ENCODE results near the gene P2RX2. TPM values are rescaled to one million over a fixed set of nuclear protein-coding genes. Genes with fewer than 3 reads are reported as not detected.

P2RX2 gene
- total RNA-seq, 2 donors from 2014 or later = not detected

- Histone ChIP-seq H3K27ac (no peak overlapping the region), H3K4me1 (ENCODE audit: control insufficient read depth in 1 of 2, low read depth in 2 of 2) (peaks cover 0 to 5% of the 10 kb centered on the region in 2 donors), H3K27me3 (replicated peaks; ENCODE audit: insufficient read depth) (no peaks in the 10 kb centered on the region), H3K9me3 (no peaks in the 10 kb centered on the region), H3K36me3 (no peaks in the 10 kb centered on the region), H3K4me3 (no peak overlapping the region)
- TF ChIP-seq, protein P1, sequence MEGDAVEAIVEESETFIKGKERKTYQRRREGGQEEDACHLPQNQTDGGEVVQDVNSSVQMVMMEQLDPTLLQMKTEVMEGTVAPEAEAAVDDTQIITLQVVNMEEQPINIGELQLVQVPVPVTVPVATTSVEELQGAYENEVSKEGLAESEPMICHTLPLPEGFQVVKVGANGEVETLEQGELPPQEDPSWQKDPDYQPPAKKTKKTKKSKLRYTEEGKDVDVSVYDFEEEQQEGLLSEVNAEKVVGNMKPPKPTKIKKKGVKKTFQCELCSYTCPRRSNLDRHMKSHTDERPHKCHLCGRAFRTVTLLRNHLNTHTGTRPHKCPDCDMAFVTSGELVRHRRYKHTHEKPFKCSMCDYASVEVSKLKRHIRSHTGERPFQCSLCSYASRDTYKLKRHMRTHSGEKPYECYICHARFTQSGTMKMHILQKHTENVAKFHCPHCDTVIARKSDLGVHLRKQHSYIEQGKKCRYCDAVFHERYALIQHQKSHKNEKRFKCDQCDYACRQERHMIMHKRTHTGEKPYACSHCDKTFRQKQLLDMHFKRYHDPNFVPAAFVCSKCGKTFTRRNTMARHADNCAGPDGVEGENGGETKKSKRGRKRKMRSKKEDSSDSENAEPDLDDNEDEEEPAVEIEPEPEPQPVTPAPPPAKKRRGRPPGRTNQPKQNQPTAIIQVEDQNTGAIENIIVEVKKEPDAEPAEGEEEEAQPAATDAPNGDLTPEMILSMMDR (IDR thresholded peaks at IDR 0.05) = no peak
- DNase-seq (ENCODE audit: low spot score) (no peak), ATAC-seq (ENCODE audit: insufficient number of reproducible peaks, low FRiP score, low read depth) (no peak)
Measured at GRCh38 chr12:132593071-132593470, 25.5 kb upstream of the P2RX2 start.

DNA sequence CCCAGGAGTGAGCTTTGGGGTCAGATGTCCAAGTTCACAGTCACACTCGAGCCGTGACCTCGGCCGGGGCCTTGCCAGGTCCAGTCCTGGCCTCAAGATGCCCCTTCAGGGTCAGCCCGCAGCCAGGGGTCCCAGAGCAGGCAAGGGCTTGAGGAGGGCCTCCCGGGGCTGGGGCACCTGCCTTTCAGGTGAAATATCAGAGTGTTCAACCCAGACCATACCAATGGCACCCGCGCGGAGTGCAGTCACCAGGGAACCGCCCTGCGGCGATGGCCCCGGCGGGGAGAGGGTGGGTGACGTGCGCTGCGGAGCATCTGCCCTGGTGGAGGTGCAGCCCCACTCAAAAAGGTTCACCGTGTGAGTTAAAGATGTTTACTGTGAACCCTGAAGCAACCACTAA lies 25.1 kb upstream of the P2RX2 start:
- no peak overlapping the region for H3K27ac ChIP-seq
- no peak for ATAC-seq (ENCODE audit: insufficient number of reproducible peaks, low FRiP score, low read depth)
- no peaks in the 10 kb centered on the region for H3K27me3 ChIP-seq (replicated peaks; ENCODE audit: insufficient read depth)
- H3K36me3 ChIP-seq = no peaks in the 10 kb centered on the region
- H3K4me3 ChIP-seq = no peak overlapping the region
- no peak for DNase-seq (ENCODE audit: low spot score)
- no peaks in the 10 kb centered on the region for H3K9me3 ChIP-seq
- TF ChIP-seq, protein P1 (IDR thresholded peaks at IDR 0.05) = no peak
- peaks cover 0 to 5% of the 10 kb centered on the region in 2 donors for H3K4me1 ChIP-seq (ENCODE audit: control insufficient read depth in 1 of 2, low read depth in 2 of 2)

DNA sequence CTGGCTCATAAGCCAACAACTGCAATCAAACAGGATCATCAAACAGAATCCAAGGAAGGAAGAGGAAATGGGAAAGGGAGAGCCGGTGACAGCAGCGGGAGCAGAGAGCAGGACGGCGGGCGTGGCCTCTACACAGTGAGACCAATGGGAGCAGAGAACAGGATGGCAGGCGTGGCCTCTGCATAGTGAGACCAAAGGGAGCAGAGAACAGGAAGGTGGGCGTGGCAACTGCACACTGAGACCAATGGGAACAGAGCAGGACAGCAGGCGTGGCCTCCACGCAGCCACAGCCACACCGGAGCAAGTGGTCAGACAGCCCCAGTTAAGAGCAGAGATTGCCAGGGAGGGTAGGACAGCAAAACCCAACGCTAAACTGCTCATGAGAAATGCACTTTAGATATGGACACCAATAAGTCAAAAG lies 24.6 kb upstream of the P2RX2 start:
- TF ChIP-seq, protein P1 (IDR thresholded peaks at IDR 0.05) = no peak
- H3K4me3 ChIP-seq = no peak overlapping the region
- H3K4me1 ChIP-seq (ENCODE audit: control insufficient read depth in 1 of 2, low read depth in 2 of 2) = peaks cover 0 to 5% of the 10 kb centered on the region in 2 donors
- H3K9me3 ChIP-seq = no peaks in the 10 kb centered on the region
- peak; percentile 34 for DNase-seq (ENCODE audit: low spot score)
- H3K27ac ChIP-seq = no peak overlapping the region
- H3K27me3 ChIP-seq (replicated peaks; ENCODE audit: insufficient read depth) = no peaks in the 10 kb centered on the region
- H3K36me3 ChIP-seq = no peaks in the 10 kb centered on the region
- no peak for ATAC-seq (ENCODE audit: insufficient number of reproducible peaks, low FRiP score, low read depth)

DNA sequence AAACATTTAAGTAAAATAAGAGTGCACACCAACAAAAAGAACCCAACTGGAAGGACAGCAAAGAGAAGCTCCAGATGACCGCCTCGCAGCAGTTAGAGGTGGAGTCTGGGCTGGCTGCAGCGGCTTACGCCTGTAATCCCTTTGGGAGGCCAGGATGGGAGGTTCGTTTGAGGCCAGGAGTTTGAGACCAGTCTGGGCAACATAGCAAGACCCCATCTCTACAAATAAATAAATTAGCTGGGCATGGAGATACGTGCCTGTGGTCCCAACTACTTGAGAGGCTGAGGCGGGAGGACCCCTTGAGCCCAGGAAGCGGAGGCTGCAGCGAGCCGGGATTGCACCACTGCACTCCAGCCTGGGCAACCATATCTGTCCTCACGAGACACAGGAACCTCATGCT lies 23.4 kb upstream of the P2RX2 start:
- H3K4me3 ChIP-seq = no peak overlapping the region
- no peaks in the 10 kb centered on the region for H3K9me3 ChIP-seq
- no peaks in the 10 kb centered on the region for H3K36me3 ChIP-seq
- no peak for ATAC-seq (ENCODE audit: insufficient number of reproducible peaks, low FRiP score, low read depth)
- DNase-seq (ENCODE audit: low spot score) = no peak
- TF ChIP-seq, protein P1 (IDR thresholded peaks at IDR 0.05) = no peak
- no peaks in the 10 kb centered on the region for H3K27me3 ChIP-seq (replicated peaks; ENCODE audit: insufficient read depth)
- H3K4me1 ChIP-seq (ENCODE audit: control insufficient read depth in 1 of 2, low read depth in 2 of 2) = peaks cover 0 to 8% of the 10 kb centered on the region in 2 donors
- no peak overlapping the region for H3K27ac ChIP-seq

DNA sequence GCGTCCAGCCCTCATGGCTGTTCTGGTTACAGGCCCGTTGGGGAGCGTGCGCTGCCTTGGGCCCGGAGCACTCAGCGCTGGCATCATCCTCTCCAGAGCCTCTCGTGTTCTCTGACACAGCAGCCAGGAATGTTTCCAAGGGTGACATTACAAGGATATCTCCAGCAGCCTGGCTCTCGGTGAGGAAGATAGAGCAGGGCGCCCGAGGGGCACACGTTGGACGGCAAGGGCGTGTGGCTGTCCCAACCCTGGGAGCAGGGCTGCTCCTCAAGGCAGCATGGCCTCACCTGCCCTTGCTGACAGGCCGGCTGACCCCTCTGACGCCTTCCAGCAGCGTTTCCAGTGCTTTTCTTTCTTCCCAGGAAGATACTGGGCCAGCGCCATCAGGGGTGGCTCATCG lies 22.6 kb upstream of the P2RX2 start:
- no peaks in the 10 kb centered on the region for H3K36me3 ChIP-seq
- no peak for ATAC-seq (ENCODE audit: insufficient number of reproducible peaks, low FRiP score, low read depth)
- H3K4me1 ChIP-seq (ENCODE audit: control insufficient read depth in 1 of 2, low read depth in 2 of 2) = peaks cover 0 to 14% of the 10 kb centered on the region in 2 donors
- TF ChIP-seq, protein P1 (IDR thresholded peaks at IDR 0.05) = no peak
- H3K27me3 ChIP-seq (replicated peaks; ENCODE audit: insufficient read depth) = no peaks in the 10 kb centered on the region
- H3K27ac ChIP-seq = no peak overlapping the region
- no peaks in the 10 kb centered on the region for H3K9me3 ChIP-seq
- no peak overlapping the region for H3K4me3 ChIP-seq
- no peak for DNase-seq (ENCODE audit: low spot score)
